ENCODE results near the gene BACH2.

DNA sequence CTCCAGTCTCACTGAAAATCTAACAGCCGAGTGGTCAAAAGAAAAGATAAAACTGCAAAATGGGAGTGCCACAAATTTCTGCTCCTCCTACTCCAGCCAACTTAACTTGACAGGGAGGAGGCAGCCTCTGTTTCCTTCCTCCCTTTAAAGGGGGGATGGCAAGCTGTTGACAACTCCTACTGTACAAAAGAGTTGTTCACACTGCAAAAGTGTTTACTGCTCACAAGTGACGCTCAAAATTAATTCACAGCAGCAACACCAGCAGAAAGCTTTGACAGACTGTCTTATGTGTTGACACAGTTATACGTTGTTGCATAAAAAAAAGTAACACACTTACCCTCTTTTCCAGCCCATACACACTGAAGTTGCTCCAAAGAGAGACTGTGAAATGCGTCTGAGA is 169.8 kb downstream of the BACH2 start:
- TF ChIP-seq, protein P1, sequence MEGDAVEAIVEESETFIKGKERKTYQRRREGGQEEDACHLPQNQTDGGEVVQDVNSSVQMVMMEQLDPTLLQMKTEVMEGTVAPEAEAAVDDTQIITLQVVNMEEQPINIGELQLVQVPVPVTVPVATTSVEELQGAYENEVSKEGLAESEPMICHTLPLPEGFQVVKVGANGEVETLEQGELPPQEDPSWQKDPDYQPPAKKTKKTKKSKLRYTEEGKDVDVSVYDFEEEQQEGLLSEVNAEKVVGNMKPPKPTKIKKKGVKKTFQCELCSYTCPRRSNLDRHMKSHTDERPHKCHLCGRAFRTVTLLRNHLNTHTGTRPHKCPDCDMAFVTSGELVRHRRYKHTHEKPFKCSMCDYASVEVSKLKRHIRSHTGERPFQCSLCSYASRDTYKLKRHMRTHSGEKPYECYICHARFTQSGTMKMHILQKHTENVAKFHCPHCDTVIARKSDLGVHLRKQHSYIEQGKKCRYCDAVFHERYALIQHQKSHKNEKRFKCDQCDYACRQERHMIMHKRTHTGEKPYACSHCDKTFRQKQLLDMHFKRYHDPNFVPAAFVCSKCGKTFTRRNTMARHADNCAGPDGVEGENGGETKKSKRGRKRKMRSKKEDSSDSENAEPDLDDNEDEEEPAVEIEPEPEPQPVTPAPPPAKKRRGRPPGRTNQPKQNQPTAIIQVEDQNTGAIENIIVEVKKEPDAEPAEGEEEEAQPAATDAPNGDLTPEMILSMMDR (IDR thresholded peaks at IDR 0.05) = no peak
- TF ChIP-seq JUND (IDR thresholded peaks at IDR 0.05) (no peak), POLR2AphosphoS5 (IDR thresholded peaks at IDR 0.05; ENCODE audit: low read depth, low read length) (no peak), NRF1 (IDR thresholded peaks at IDR 0.05; ENCODE audit: low read depth, low read length) (no peak), FOXJ3 (CRISPR knock-in tag; IDR thresholded peaks at IDR 0.05) (no peak), RAD21 (IDR thresholded peaks at IDR 0.05; ENCODE audit: low read length) (no peak), SMC3 (IDR thresholded peaks at IDR 0.05; ENCODE audit: low read depth, low read length) (no peak)
- TF ChIP-seq, protein P2, sequence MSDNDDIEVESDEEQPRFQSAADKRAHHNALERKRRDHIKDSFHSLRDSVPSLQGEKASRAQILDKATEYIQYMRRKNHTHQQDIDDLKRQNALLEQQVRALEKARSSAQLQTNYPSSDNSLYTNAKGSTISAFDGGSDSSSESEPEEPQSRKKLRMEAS (IDR thresholded peaks at IDR 0.05; ENCODE audit: low read depth) = no peak

All from SK-N-SH (cell line).